SK-N-SH (cell line): Measurements from ENCODE around the gene RANBP10.

Experiments used
- CTCF ChIP-seq: fragments of 200-600 bp; sonication (generic); IDR thresholded peaks from 2 replicates; pipeline ENCODE4 v1.6.1; 2017; ENCODE audit warnings: antibody characterized with exemption, mild to moderate bottlenecking, moderate library complexity
- EP300 ChIP-seq, 2 experiments: IDR thresholded peaks; 2 replicates each; pipeline versions ENCODE4 v1.4.0 to v1.6.1; 2012; ENCODE audit warnings: borderline replicate concordance in 1 of 2, low read depth in 1 of 2, low read length in 1 of 2
- EZH2phosphoT487 ChIP-seq: fragments of 200-600 bp; sonication (generic); IDR thresholded peaks from 2 replicates; pipeline ENCODE4 v1.6.1; 2017; ENCODE audit warnings: low read depth, mixed run types, mild to moderate bottlenecking, antibody characterized with exemption, moderate library complexity, borderline replicate concordance
- MAX ChIP-seq: IDR thresholded peaks from 2 replicates; pipeline ENCODE4 v1.4.0; 2012; ENCODE audit warnings: low read depth
- NRF1 ChIP-seq: IDR thresholded peaks from 2 replicates; pipeline ENCODE4 v1.6.1; 2012; ENCODE audit warnings: low read depth, mild to moderate bottlenecking, low read length
- POLR2AphosphoS5 ChIP-seq: IDR thresholded peaks from 2 replicates; pipeline ENCODE4 v1.6.1; 2012; ENCODE audit warnings: low read depth, low read length
- REST ChIP-seq: IDR thresholded peaks from 2 replicates; pipeline ENCODE4 v1.6.1; 2012; ENCODE audit warnings: mild to moderate bottlenecking, low read depth, low read length, moderate library complexity
- RFX5 ChIP-seq: IDR thresholded peaks from 2 replicates; pipeline ENCODE4 v1.6.1; 2012; ENCODE audit warnings: mild to moderate bottlenecking, improper control_type of control experiment, low read length
- RXRA ChIP-seq: IDR thresholded peaks from 2 replicates; pipeline ENCODE4 v1.4.0; 2012; ENCODE audit warnings: low read depth, mild to moderate bottlenecking, borderline replicate concordance

- no peak for TF ChIP-seq REST
- TF ChIP-seq CTCF: no peak
- no peak for TF ChIP-seq NRF1
- TF ChIP-seq RFX5: no peak
- no peak for TF ChIP-seq EP300 (IDR thresholded peaks at IDR 0.05; ENCODE audit: borderline replicate concordance in 1 of 2, low read depth in 1 of 2, low read length in 1 of 2)
- TF ChIP-seq RXRA: no peak
- no peak for TF ChIP-seq EZH2phosphoT487
- no peak for TF ChIP-seq MAX
- no peak for TF ChIP-seq POLR2AphosphoS5
Measured at GRCh38 chr16:67800338-67800926, 5.9 kb downstream of the RANBP10 start.
